HG03108 (cell line): ENCODE measurements around the gene ANAPC4.

Experiments used
- ATAC-seq: cut with Tn5 transposase; IDR thresholded peaks from one replicate; pipeline ENCODE4 v1.9.1; 2021; ENCODE audit warnings: moderate library complexity; ENCODE audit not compliant: unreplicated experiment

ANAPC4 gene

GRCh38 chr4:25430630-25431029 lies 53.6 kb downstream of the ANAPC4 start:
- no peak for ATAC-seq

- no peak for ATAC-seq
Measured at GRCh38 chr4:25433966-25434827, 57.1 kb downstream of the ANAPC4 start.

- ATAC-seq, result no peak
Measured at GRCh38 chr4:25437926-25438325, 60.9 kb downstream of the ANAPC4 start.

GRCh38 chr4:25439918-25440477 lies 62.9 kb downstream of the ANAPC4 start:
- peak; percentile 80 for ATAC-seq

- ATAC-seq, result no peak
Measured at GRCh38 chr4:25440478-25441030, 63.5 kb downstream of the ANAPC4 start.

GRCh38 chr4:25441519-25442117 lies 64.6 kb downstream of the ANAPC4 start:
- ATAC-seq, result no peak

GRCh38 chr4:25442863-25443307 lies 65.8 kb downstream of the ANAPC4 start:
- ATAC-seq, result no peak

GRCh38 chr4:25443851-25444250 lies 66.8 kb downstream of the ANAPC4 start:
- no peak for ATAC-seq

- no peak for ATAC-seq
Measured at GRCh38 chr4:25446611-25447010, 69.5 kb downstream of the ANAPC4 start.

- no peak for ATAC-seq
Measured at GRCh38 chr4:25448379-25449109, 71.5 kb downstream of the ANAPC4 start.

- ATAC-seq, result no peak
Measured at GRCh38 chr4:25449270-25449669, 72.2 kb downstream of the ANAPC4 start.

GRCh38 chr4:25449688-25450087 lies 72.6 kb downstream of the ANAPC4 start:
- ATAC-seq, result no peak

GRCh38 chr4:25450491-25450901 lies 73.4 kb downstream of the ANAPC4 start:
- no peak for ATAC-seq

GRCh38 chr4:25451676-25452075 lies 74.6 kb downstream of the ANAPC4 start:
- no peak for ATAC-seq

GRCh38 chr4:25452081-25452480 lies 75.0 kb downstream of the ANAPC4 start:
- no peak for ATAC-seq

- ATAC-seq, result no peak
Measured at GRCh38 chr4:25454476-25454875, 77.4 kb downstream of the ANAPC4 start.

- ATAC-seq, result no peak
Measured at GRCh38 chr4:25457053-25457715, 80.1 kb downstream of the ANAPC4 start.

GRCh38 chr4:25466966-25467697 lies 90.1 kb downstream of the ANAPC4 start:
- ATAC-seq, result no peak

- no peak for ATAC-seq
Measured at GRCh38 chr4:25467843-25468242, 90.8 kb downstream of the ANAPC4 start.
